Epithelial cell of proximal tubule (primary cell): ENCODE measurements around the gene PPIF. TPM values are rescaled to one million over a fixed set of nuclear protein-coding genes. Genes with fewer than 3 reads are reported as not detected.

ENCODE experiments used
- DNase-seq: peaks from one replicate; pipeline ENCODE4 v3.0.0-alpha.2; 2011; ENCODE audit warnings: low read depth
- H3K4me3 ChIP-seq: 2 replicates; pipeline ENCODE4 v1.5.1; 2011; ENCODE audit warnings: low read depth, mild to moderate bottlenecking, low read length
- total RNA-seq: library from RNA; depleted of rRNA; stranded (reverse); fragments of >200 nt; gene quantifications from 2 replicates; pipeline ENCODE4 v1.2.3, GENCODE V29; 2015
- TF ChIP-seq, protein P1 (sequence below): conservative IDR thresholded peaks from 2 replicates; pipeline ENCODE4 v1.5.1; 2012; ENCODE audit warnings: low read depth, mild to moderate bottlenecking, low read length

The PPIF gene
- total RNA-seq, 1 donor from 2014 or later = 62.0 TPM

- no peak overlapping the region for H3K4me3 ChIP-seq
- TF ChIP-seq, protein P1, sequence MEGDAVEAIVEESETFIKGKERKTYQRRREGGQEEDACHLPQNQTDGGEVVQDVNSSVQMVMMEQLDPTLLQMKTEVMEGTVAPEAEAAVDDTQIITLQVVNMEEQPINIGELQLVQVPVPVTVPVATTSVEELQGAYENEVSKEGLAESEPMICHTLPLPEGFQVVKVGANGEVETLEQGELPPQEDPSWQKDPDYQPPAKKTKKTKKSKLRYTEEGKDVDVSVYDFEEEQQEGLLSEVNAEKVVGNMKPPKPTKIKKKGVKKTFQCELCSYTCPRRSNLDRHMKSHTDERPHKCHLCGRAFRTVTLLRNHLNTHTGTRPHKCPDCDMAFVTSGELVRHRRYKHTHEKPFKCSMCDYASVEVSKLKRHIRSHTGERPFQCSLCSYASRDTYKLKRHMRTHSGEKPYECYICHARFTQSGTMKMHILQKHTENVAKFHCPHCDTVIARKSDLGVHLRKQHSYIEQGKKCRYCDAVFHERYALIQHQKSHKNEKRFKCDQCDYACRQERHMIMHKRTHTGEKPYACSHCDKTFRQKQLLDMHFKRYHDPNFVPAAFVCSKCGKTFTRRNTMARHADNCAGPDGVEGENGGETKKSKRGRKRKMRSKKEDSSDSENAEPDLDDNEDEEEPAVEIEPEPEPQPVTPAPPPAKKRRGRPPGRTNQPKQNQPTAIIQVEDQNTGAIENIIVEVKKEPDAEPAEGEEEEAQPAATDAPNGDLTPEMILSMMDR = no peak
- no peak for DNase-seq
Observed at GRCh38 chr10:79303631-79304478, 43.4 kb upstream of the PPIF start.

- TF ChIP-seq, protein P1 = no peak
- no peak for DNase-seq
- H3K4me3 ChIP-seq = no peak overlapping the region
Observed at GRCh38 chr10:79304479-79305087, 42.7 kb upstream of the PPIF start.

GRCh38 chr10:79305515-79305914, 41.8 kb upstream of the PPIF start:
- TF ChIP-seq, protein P1 = no peak
- no peak overlapping the region for H3K4me3 ChIP-seq
- DNase-seq = no peak

- TF ChIP-seq, protein P1 = no peak
- no peak for DNase-seq
- no peak overlapping the region for H3K4me3 ChIP-seq
Observed at GRCh38 chr10:79305988-79306387, 41.3 kb upstream of the PPIF start.

GRCh38 chr10:79306644-79307220, 40.5 kb upstream of the PPIF start:
- TF ChIP-seq, protein P1 = no peak
- no peak for DNase-seq
- H3K4me3 ChIP-seq = no peak overlapping the region

- no peak overlapping the region for H3K4me3 ChIP-seq
- TF ChIP-seq, protein P1 = no peak
- DNase-seq = no peak
Observed at GRCh38 chr10:79308016-79308415, 39.3 kb upstream of the PPIF start.
